Activated T-helper 9 cell treated with anti-CD3 and anti-CD28 coated beads, Interleukin-2, amount 50 U/mL, for 16 hours (primary cell): ENCODE data around the gene AGAP3.

ENCODE experiments used
- DNase-seq: peaks from one replicate; pipeline ENCODE4 v3.0.0-alpha.2; 2020; ENCODE audit warnings: low read depth

Gene AGAP3

GRCh38 chr7:151167197-151167961 lies 81.1 kb downstream of the AGAP3 start, which contains the start of gene GBX1:
Gene GBX1 (minus strand): TSS chr7:151167694. CDS start chr7:151167548, 146 bp downstream.
- DNase-seq = no peak

GRCh38 chr7:151168003-151168786 lies 81.9 kb downstream of the AGAP3 start:
- peak; percentile 46 for DNase-seq

GRCh38 chr7:151168787-151169162 lies 82.5 kb downstream of the AGAP3 start:
- DNase-seq = no peak

- peak; percentile 73 for DNase-seq
Measured at GRCh38 chr7:151172273-151173141, 86.2 kb downstream of the AGAP3 start.

- no peak for DNase-seq
Measured at GRCh38 chr7:151173386-151174245, 87.3 kb downstream of the AGAP3 start.

GRCh38 chr7:151174246-151175046 lies 88.2 kb downstream of the AGAP3 start:
- no peak for DNase-seq

GRCh38 chr7:151175047-151175792 lies 88.9 kb downstream of the AGAP3 start:
- no peak for DNase-seq

- DNase-seq = no peak
Measured at GRCh38 chr7:151175793-151176311, 89.6 kb downstream of the AGAP3 start.

- DNase-seq = no peak
Measured at GRCh38 chr7:151176401-151176800, 90.1 kb downstream of the AGAP3 start.

- DNase-seq = no peak
Measured at GRCh38 chr7:151177310-151177709, 91.0 kb downstream of the AGAP3 start.

GRCh38 chr7:151178236-151178635 lies 92.0 kb downstream of the AGAP3 start:
- no peak for DNase-seq

- DNase-seq = no peak
Measured at GRCh38 chr7:151178831-151179230, 92.6 kb downstream of the AGAP3 start.

GRCh38 chr7:151179287-151179860 lies 93.1 kb downstream of the AGAP3 start:
- no peak for DNase-seq

GRCh38 chr7:151179946-151180345 lies 93.7 kb downstream of the AGAP3 start:
- DNase-seq = no peak

- DNase-seq = no peak
Measured at GRCh38 chr7:151181011-151181431, 94.7 kb downstream of the AGAP3 start.

- DNase-seq = no peak
Measured at GRCh38 chr7:151185762-151186639, 99.7 kb downstream of the AGAP3 start.

- no peak for DNase-seq
Measured at GRCh38 chr7:151186640-151187408, 100.5 kb downstream of the AGAP3 start, which contains the start of gene ASB10. Gene ASB10 (minus strand): TSS chr7:151187250. CDS start chr7:151187130, 120 bp downstream.
